SU-DHL-6 (cell line): ENCODE data around the gene GRID2.

ENCODE experiments used
- H2AFZ ChIP-seq: fragments of 200-600 bp; sonication (generic); 2 replicates; pipeline ENCODE4 v1.6.1; 2014; ENCODE audit warnings: low read depth, mild to moderate bottlenecking, moderate library complexity, mixed read lengths, antibody characterized with exemption, low read length; ENCODE audit not compliant: severe bottlenecking
- H3F3A ChIP-seq: fragments of 200-600 bp; shearing (Covaris generic); 2 replicates; pipeline ENCODE4 v1.6.0; 2016; ENCODE audit warnings: antibody characterized with exemption, mild to moderate bottlenecking; ENCODE audit not compliant: insufficient read depth
- H3K27ac ChIP-seq: fragments of 200-600 bp; sonication (generic); 2 replicates; pipeline ENCODE4 v1.5.1; 2016; ENCODE audit warnings: low read depth, mild to moderate bottlenecking, low read length, moderate library complexity, mixed read lengths
- H3K27me3 ChIP-seq: fragments of 200-600 bp; sonication (generic), shearing (Covaris generic); 2 replicates; pipeline ENCODE4 v1.6.0; 2014; ENCODE audit warnings: mild to moderate bottlenecking, low read length
- H3K36me3 ChIP-seq: fragments of 200-600 bp; sonication (generic); 2 replicates; pipeline ENCODE4 v1.6.1; 2014; ENCODE audit warnings: mild to moderate bottlenecking, low read length, mixed read lengths
- H3K4me2 ChIP-seq: fragments of 300-600, 200-600 bp; shearing (Covaris generic), sonication (generic); 2 replicates; pipeline ENCODE4 v1.6.0; 2014; ENCODE audit warnings: low read length, low read depth, mild to moderate bottlenecking; ENCODE audit not compliant: poor library complexity, severe bottlenecking
- H3K4me3 ChIP-seq: fragments of 200-600 bp; sonication (generic); 2 replicates; pipeline ENCODE4 v1.5.1; 2014; ENCODE audit warnings: antibody characterized with exemption, low read length, mild to moderate bottlenecking, mixed read lengths; ENCODE audit not compliant: insufficient read depth, poor library complexity, severe bottlenecking
- H3K79me2 ChIP-seq: fragments of 200-600 bp; sonication (generic); 2 replicates; pipeline ENCODE4 v1.6.1; 2014; ENCODE audit warnings: mild to moderate bottlenecking, low read length, moderate library complexity; ENCODE audit not compliant: insufficient read depth
- H3K9ac ChIP-seq: fragments of 200-600 bp; sonication (generic); 2 replicates; pipeline ENCODE4 v1.7.0; 2014; ENCODE audit warnings: mild to moderate bottlenecking, low read length
- H3K9me2 ChIP-seq: fragments of 200-600 bp; sonication (generic); replicated peaks from 2 replicates; pipeline ENCODE4 v1.6.1; 2014; ENCODE audit warnings: low read length; ENCODE audit not compliant: insufficient read depth
- H3K9me3 ChIP-seq: fragments of 200-600 bp; sonication (generic); 2 replicates; pipeline ENCODE4 v1.6.1; 2014; ENCODE audit warnings: low read length, mixed read lengths; ENCODE audit not compliant: insufficient read depth
- H4K20me1 ChIP-seq: fragments of 200-600 bp; sonication (generic); 2 replicates; pipeline ENCODE4 v1.6.1; 2014; ENCODE audit warnings: low read depth, mild to moderate bottlenecking, antibody characterized with exemption, low read length, moderate library complexity, mixed read lengths
- EZH2phosphoT487 ChIP-seq: fragments of 200-600 bp; sonication (generic), shearing (Covaris generic); conservative IDR thresholded peaks from 2 replicates; pipeline ENCODE4 v1.6.1; 2018; ENCODE audit warnings: mild to moderate bottlenecking, antibody characterized with exemption, low read length, moderate library complexity, mixed read lengths
- TF ChIP-seq, protein P1 (sequence below): fragments of 200-600 bp; sonication (generic); IDR thresholded peaks from one replicate; pipeline ENCODE4 v1.5.1; 2017; ENCODE audit warnings: antibody characterized with exemption, mild to moderate bottlenecking, low read length, moderate library complexity; ENCODE audit not compliant: insufficient read depth, poor library complexity, severe bottlenecking

The GRID2 gene

DNA sequence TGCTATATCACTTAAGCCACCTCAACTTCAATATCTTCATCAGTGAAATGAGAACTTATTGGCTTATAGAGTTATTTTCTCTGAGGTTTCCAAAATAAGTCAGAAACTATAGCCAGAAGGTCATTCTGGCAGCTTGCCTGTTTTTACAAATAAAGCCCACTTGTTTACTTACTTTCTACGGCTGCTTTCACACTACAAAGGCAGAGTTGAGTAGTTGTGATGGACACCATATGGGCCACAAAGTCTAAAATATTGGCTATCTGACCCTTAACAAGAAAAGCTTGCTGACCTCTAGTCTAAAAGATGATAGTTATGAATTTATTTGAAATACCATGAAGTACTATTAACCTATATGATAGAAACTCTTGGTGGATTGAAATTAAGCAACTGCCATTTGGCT lies 1457.5 kb downstream of the GRID2 start:
- H3F3A ChIP-seq = no peaks in the 10 kb centered on the region
- no peak overlapping the region for H2AFZ ChIP-seq
- H4K20me1 ChIP-seq = no peaks in the 10 kb centered on the region
- H3K27me3 ChIP-seq = no peaks in the 10 kb centered on the region
- H3K36me3 ChIP-seq = no peaks in the 10 kb centered on the region
- H3K9me3 ChIP-seq = no peaks in the 10 kb centered on the region
- H3K27ac ChIP-seq = no peak overlapping the region
- no peak overlapping the region for H3K4me3 ChIP-seq
- TF ChIP-seq EZH2phosphoT487 = no peak
- TF ChIP-seq, protein P1, sequence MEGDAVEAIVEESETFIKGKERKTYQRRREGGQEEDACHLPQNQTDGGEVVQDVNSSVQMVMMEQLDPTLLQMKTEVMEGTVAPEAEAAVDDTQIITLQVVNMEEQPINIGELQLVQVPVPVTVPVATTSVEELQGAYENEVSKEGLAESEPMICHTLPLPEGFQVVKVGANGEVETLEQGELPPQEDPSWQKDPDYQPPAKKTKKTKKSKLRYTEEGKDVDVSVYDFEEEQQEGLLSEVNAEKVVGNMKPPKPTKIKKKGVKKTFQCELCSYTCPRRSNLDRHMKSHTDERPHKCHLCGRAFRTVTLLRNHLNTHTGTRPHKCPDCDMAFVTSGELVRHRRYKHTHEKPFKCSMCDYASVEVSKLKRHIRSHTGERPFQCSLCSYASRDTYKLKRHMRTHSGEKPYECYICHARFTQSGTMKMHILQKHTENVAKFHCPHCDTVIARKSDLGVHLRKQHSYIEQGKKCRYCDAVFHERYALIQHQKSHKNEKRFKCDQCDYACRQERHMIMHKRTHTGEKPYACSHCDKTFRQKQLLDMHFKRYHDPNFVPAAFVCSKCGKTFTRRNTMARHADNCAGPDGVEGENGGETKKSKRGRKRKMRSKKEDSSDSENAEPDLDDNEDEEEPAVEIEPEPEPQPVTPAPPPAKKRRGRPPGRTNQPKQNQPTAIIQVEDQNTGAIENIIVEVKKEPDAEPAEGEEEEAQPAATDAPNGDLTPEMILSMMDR = no peak
- no peak overlapping the region for H3K4me2 ChIP-seq
- no peak overlapping the region for H3K9ac ChIP-seq
- no peaks in the 10 kb centered on the region for H3K9me2 ChIP-seq
- H3K79me2 ChIP-seq = no peaks in the 10 kb centered on the region

DNA sequence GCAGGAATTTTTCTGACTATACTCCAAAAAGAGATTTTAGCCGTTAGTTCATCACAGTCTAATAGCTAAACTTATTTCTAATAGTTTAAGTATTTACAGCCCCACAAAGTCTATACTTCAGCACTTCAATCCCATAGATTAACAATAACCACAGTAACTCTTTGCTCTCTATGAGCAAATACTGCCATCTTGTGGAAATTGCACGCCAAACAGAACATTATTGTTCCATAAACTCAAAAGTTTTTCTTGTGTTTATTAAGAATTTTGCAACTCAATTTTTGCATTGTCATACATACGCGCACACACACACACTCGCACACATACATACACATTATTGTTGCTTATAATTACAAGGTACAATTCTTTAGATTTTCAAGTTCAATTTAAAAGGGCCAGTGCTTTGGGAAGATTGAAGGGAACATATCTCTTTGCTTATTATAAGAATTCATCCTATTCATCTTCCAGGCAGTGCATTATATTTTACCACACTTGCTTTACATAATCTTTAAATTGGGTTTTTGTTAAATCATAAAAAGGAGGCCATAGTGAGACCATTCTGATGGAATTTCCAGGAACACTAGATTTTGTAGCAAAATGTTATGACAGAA lies 1461.0 kb downstream of the GRID2 start:
- H3K9ac ChIP-seq = no peak overlapping the region
- TF ChIP-seq, protein P1 = peak; percentile 22
- TF ChIP-seq EZH2phosphoT487 = no peak
- no peaks in the 10 kb centered on the region for H3F3A ChIP-seq
- H3K9me3 ChIP-seq = no peaks in the 10 kb centered on the region
- no peaks in the 10 kb centered on the region for H3K36me3 ChIP-seq
- no peak overlapping the region for H2AFZ ChIP-seq
- no peak overlapping the region for H3K4me2 ChIP-seq
- no peaks in the 10 kb centered on the region for H4K20me1 ChIP-seq
- H3K79me2 ChIP-seq = no peaks in the 10 kb centered on the region
- H3K9me2 ChIP-seq = no peaks in the 10 kb centered on the region
- no peak overlapping the region for H3K27ac ChIP-seq
- H3K27me3 ChIP-seq = no peaks in the 10 kb centered on the region
- H3K4me3 ChIP-seq = no peak overlapping the region

DNA sequence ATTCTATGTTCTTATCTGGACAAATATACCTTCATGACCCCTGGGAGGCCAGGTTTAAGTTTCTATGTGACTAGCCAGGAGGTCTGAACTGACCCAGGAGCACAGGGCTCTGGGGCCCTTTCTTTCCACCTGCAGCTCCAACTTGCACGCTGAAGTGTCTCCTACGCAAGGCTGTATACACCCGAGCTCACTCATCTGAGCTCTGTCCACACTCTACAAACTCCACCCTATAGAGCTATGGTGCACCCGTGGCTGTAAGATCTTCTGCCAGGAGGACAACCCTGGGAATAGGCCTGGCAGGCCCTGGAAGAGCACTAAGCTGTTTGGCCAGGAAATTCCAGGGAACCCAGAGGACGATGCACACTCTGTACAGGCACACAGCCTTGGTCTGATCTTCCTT lies 1464.2 kb downstream of the GRID2 start:
- H3K9ac ChIP-seq = no peak overlapping the region
- TF ChIP-seq EZH2phosphoT487 = no peak
- TF ChIP-seq, protein P1 = no peak
- no peaks in the 10 kb centered on the region for H3K9me2 ChIP-seq
- H3K79me2 ChIP-seq = no peaks in the 10 kb centered on the region
- H3K36me3 ChIP-seq = no peaks in the 10 kb centered on the region
- H3K4me3 ChIP-seq = no peak overlapping the region
- H3K9me3 ChIP-seq = no peaks in the 10 kb centered on the region
- H3F3A ChIP-seq = no peaks in the 10 kb centered on the region
- H4K20me1 ChIP-seq = no peaks in the 10 kb centered on the region
- no peaks in the 10 kb centered on the region for H3K27me3 ChIP-seq
- no peak overlapping the region for H3K27ac ChIP-seq
- H3K4me2 ChIP-seq = no peak overlapping the region
- H2AFZ ChIP-seq = no peak overlapping the region
